K562 (cell line): ENCODE measurements around the gene HEPHL1. TPM values are rescaled to one million over a fixed set of nuclear protein-coding genes. Genes with fewer than 3 reads are reported as not detected.

Experiments used
- ATAC-seq: fragments of 200-7000 bp; cut with Tn5 transposase; 3 replicates; pipeline ENCODE4 v1.9.1; 2020; ENCODE audit warnings: moderate library complexity
- BruUV-seq: library from RNA; stranded (reverse); fragments of 400-500 nt; replicated peaks from 2 replicates; lab custom pipeline; 2021; lab: Mats Ljungman, UMichigan
- CTCF ChIA-PET: fragments of 300-600 bp; formaldehyde crosslinking; extraction: SDS; loops from one replicate; lab custom pipeline; 2021; ENCODE audit warnings: low intra/inter-chr PET ratio; lab: Yijun Ruan, JAX
- POLR2A ChIA-PET: fragments of 300-600, 350-650 bp; sonication (Branson Sonifier 250); formaldehyde crosslinking; extraction: SDS; loops from one replicate; lab custom pipeline; 2021; ENCODE audit warnings: antibody characterized with exemption, inconsistent platforms; lab: Yijun Ruan, JAX
- DNase-seq, 4 experiments: peaks; one replicate each; pipeline versions ENCODE4 v3.0.0 to v3.0.0-alpha.2; 2011 to 2018; ENCODE audit warnings: low spot score in 3 of 4, mixed read lengths in 3 of 4; ENCODE audit errors: extremely low read depth in 1 of 4
- FAIRE-seq: peaks from 2 replicates; lab custom pipeline; 2011; peaks lifted over from hg19 to GRCh38; lab: Jason Lieb, UNC
- H2AFZ ChIP-seq: 2 replicates; pipeline ENCODE4 v1.6.0; 2011; ENCODE audit warnings: low read depth, low read length, control low read depth, inconsistent platforms
- H3K27ac ChIP-seq: fragments of 200-600 bp; 3 replicates; pipeline ENCODE4 v1.8.0; 2011; ENCODE audit warnings: low read depth, mild to moderate bottlenecking, control low read depth, inconsistent platforms, low read length, moderate library complexity, mixed read lengths; ENCODE audit errors: extremely low read depth
- H3K27me3 ChIP-seq, 2 experiments: fragments of 300-600 bp in 1 of 2; 2 replicates in 1 of 2; 3 replicates in 1 of 2; pipeline versions ENCODE4 v1.6.0 to v1.8.0; 2011; ENCODE audit warnings: inconsistent platforms in 2 of 2, low read length in 2 of 2, mild to moderate bottlenecking in 1 of 2, mixed read lengths in 1 of 2, moderate library complexity in 1 of 2; ENCODE audit not compliant: control insufficient read depth in 2 of 2, insufficient read depth in 2 of 2
- H3K36me3 ChIP-seq: fragments of 300-600 bp; 3 replicates; pipeline ENCODE4 v1.8.0; 2011; ENCODE audit warnings: mild to moderate bottlenecking, low read length, inconsistent platforms; ENCODE audit not compliant: control insufficient read depth, insufficient read depth
- H3K4me1 ChIP-seq, 2 experiments: fragments of 200-600 bp in 1 of 2; replicated peaks in 1 of 2; 2 replicates in 1 of 2; 3 replicates in 1 of 2; pipeline versions ENCODE4 v1.5.1 to v1.8.0; 2011; ENCODE audit warnings: inconsistent platforms in 2 of 2, low read length in 2 of 2, mild to moderate bottlenecking in 1 of 2, mixed read lengths in 1 of 2, moderate library complexity in 1 of 2; ENCODE audit not compliant: control insufficient read depth in 2 of 2, insufficient read depth in 2 of 2
- H3K4me2 ChIP-seq: 2 replicates; pipeline ENCODE4 v1.6.1; 2011; ENCODE audit warnings: low read length, control low read depth, inconsistent platforms, mixed read lengths; ENCODE audit not compliant: insufficient read depth
- H3K4me3 ChIP-seq: fragments of 200-600 bp; sonication (generic), shearing (Covaris generic); 2 replicates; pipeline ENCODE4 v1.5.1; 2016; ENCODE audit warnings: control low read depth, inconsistent platforms
- H3K79me2 ChIP-seq: fragments of 200-600 bp; 3 replicates; pipeline ENCODE4 v1.8.0; 2011; ENCODE audit warnings: low read length, inconsistent platforms; ENCODE audit not compliant: control insufficient read depth, insufficient read depth
- H3K9ac ChIP-seq, 2 experiments: 2 replicates each; pipeline versions ENCODE4 v1.6.0 to v1.6.1; 2011; ENCODE audit warnings: low read depth in 2 of 2, low read length in 2 of 2, control low read depth in 1 of 2, inconsistent platforms in 1 of 2, mild to moderate bottlenecking in 1 of 2, mixed read lengths in 1 of 2; ENCODE audit not compliant: insufficient read depth in 1 of 2
- H3K9me1 ChIP-seq: one replicate; pipeline ENCODE4 v1.6.0; 2011; ENCODE audit warnings: inconsistent platforms, mild to moderate bottlenecking, low read length, moderate library complexity; ENCODE audit not compliant: control insufficient read depth, insufficient read depth
- H3K9me3 ChIP-seq: replicated peaks from 2 replicates; pipeline ENCODE4 v1.5.1; 2011; ENCODE audit warnings: low read depth, low read length, inconsistent platforms; ENCODE audit not compliant: control insufficient read depth, insufficient read depth
- H4K20me1 ChIP-seq: replicated peaks from 2 replicates; pipeline ENCODE4 v1.6.1; 2011; ENCODE audit warnings: low read length, inconsistent platforms, mixed read lengths; ENCODE audit not compliant: control insufficient read depth, insufficient read depth
- ETV5 ChIP-seq: sonication (generic); formaldehyde crosslinking; IDR thresholded peaks from 2 replicates; pipeline ENCODE4 v1.4.0; 2020; ENCODE audit warnings: low read depth, mild to moderate bottlenecking, missing genetic modification reagents
- GABPA ChIP-seq: fragments of 200-800 bp; sonication (Bioruptor generic); conservative IDR thresholded peaks from 2 replicates; pipeline ENCODE4 v1.6.1; 2016; ENCODE audit warnings: low read depth, missing genetic modification characterization, missing compliant biosample characterization
- ZNF778 ChIP-seq: fragments of 450-650 bp; formaldehyde crosslinking; IDR thresholded peaks from 2 replicates; pipeline ENCODE4 v1.4.0; 2020; ENCODE audit warnings: mild to moderate bottlenecking, moderate library complexity
- WGBS: fragments of 100-300 bp; shearing (Covaris generic); methylation state at CpG from one replicate; pipeline ENCODE4 v1.1.6; 2016; ENCODE audit warnings: low coverage, mixed read lengths; ENCODE audit not compliant: insufficient coverage; ENCODE audit errors: missing lambda C conversion rate; 5-methylcytosine and 5-hydroxymethylcytosine counted together
- in situ Hi-C: fragments of 300-500 bp; cut with MboI; formaldehyde crosslinking; loops from 4 replicates; pipeline ENCODE4 v1.15.0; 2018; ENCODE audit warnings: inconsistent platforms, mixed read lengths
- intact Hi-C: fragments of 100-400 bp; cut with micrococcal nuclease; formaldehyde crosslinking; loops from 2 replicates; pipeline ENCODE4 v1.14.2; 2022
- polyA plus RNA-seq, 8 experiments: library from polyadenylated mRNA; depleted of rRNA in 4 of 8; stranded (reverse) in 5 of 8; unstranded in 3 of 8; fragments of >200 nt; fragmentation: Nextera tagmentation in 2 of 8; fragmentation: Illumina TruSeq in 1 of 8; extraction: Ambion mirVana in 2 of 8; extraction: Trizol in 1 of 8; gene quantifications; 2 replicates each; pipeline versions ENCODE4 v1.2.1 to v1.2.3, GENCODE V29; 2011 to 2014; ENCODE audit warnings: inconsistent platforms in 1 of 8, missing spikeins in 1 of 8
- total RNA-seq, 7 experiments: library from RNA; depleted of rRNA in 6 of 7; stranded (reverse); fragments of >200 nt in 6 of 7; fragmentation: Illumina TruSeq in 2 of 7; extraction: Trizol in 2 of 7; gene quantifications; 2 replicates each; pipeline versions ENCODE4 v1.2.1 to v1.2.3, GENCODE V29; 2011 to 2021; ENCODE audit warnings: low replicate concordance in 1 of 7
- TF ChIP-seq, protein P1 (sequence below): fragments of 450-650 bp; formaldehyde crosslinking; IDR thresholded peaks from 2 replicates; pipeline ENCODE4 v1.4.0; 2022; ENCODE audit warnings: missing genetic modification characterization
- TF ChIP-seq, protein P2 (sequence below): fragments of 450-650 bp; formaldehyde crosslinking; IDR thresholded peaks from 2 replicates; pipeline ENCODE4 v1.4.0; 2020; ENCODE audit warnings: mild to moderate bottlenecking, moderate library complexity

Gene HEPHL1
- total and polyA plus RNA-seq, 9 of the 15 experiments (the other 6 are each of a cell fraction or from before 2014, with no cell fraction given) = 0.01 TPM; not detected in 8

DNA sequence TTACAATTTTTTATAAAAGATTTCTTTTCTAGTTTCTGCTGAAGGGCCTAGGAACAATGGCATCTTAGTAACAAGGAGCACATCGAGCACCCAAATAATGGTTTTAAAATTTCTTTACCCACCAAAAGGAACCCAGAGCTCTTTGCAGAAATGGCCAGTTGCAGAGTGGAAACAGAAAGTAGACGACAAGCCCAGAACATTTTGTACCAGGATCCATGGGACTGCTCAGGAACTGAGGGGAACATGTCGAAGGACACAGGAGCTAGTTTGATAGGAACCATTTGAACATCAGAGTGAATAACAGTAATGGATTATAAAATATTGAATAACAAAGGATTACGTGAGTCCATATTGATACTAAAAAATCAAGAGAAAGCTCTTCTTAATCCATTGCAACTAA, 124.8 kb downstream of the HEPHL1 start:
- intact Hi-C loops (no loop called here), in situ Hi-C loops (no loop called here)
- Histone ChIP-seq H3K36me3 (no peaks in the 10 kb centered on the region), H3K27ac (no peak overlapping the region), H3K79me2 (peaks cover 75% of the 10 kb centered on the region), H3K27me3 (no peaks in the 10 kb centered on the region), H2AFZ (no peak overlapping the region), H3K4me3 (no peak overlapping the region), H4K20me1 (no peaks in the 10 kb centered on the region; the same call in 1 of the 2 replicates), H3K9me3 (no peaks in the 10 kb centered on the region), H3K9ac (no peak overlapping the region), H3K9me1 (no peaks in the 10 kb centered on the region), H3K4me1 (peaks cover 19 to 46% of the 10 kb centered on the region in 2 experiments), H3K4me2 (no peak overlapping the region)
- DNase-seq (no peak), ATAC-seq (no peak), FAIRE-seq (no peak)
- POLR2A ChIA-PET = no interaction called here
- WGBS = 72% methylated on average over 4 of the region's 4 CpGs
- no TSS peak for BruUV-seq
- CTCF ChIA-PET = no interaction called here
- no peak for TF ChIP-seq GABPA
- no peak for TF ChIP-seq ETV5 (CRISPR knock-in tag)
- TF ChIP-seq ZNF778 (CRISPR knock-in tag) = no peak
- TF ChIP-seq, protein P1, sequence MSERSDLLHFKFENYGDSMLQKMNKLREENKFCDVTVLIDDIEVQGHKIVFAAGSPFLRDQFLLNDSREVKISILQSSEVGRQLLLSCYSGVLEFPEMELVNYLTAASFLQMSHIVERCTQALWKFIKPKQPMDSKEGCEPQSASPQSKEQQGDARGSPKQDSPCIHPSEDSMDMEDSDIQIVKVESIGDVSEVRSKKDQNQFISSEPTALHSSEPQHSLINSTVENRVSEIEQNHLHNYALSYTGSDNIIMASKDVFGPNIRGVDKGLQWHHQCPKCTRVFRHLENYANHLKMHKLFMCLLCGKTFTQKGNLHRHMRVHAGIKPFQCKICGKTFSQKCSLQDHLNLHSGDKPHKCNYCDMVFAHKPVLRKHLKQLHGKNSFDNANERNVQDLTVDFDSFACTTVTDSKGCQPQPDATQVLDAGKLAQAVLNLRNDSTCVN = no peak
- TF ChIP-seq, protein P2, sequence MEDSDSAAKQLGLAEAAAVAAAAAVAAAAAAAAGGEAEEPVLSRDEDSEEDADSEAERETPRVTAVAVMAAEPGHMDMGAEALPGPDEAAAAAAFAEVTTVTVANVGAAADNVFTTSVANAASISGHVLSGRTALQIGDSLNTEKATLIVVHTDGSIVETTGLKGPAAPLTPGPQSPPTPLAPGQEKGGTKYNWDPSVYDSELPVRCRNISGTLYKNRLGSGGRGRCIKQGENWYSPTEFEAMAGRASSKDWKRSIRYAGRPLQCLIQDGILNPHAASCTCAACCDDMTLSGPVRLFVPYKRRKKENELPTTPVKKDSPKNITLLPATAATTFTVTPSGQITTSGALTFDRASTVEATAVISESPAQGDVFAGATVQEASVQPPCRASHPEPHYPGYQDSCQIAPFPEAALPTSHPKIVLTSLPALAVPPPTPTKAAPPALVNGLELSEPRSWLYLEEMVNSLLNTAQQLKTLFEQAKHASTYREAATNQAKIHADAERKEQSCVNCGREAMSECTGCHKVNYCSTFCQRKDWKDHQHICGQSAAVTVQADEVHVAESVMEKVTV (CRISPR knock-in tag) = no peak
